Measurements from ENCODE around the gene GABRB1. TPM values are rescaled to one million over a fixed set of nuclear protein-coding genes. Genes with fewer than 3 reads are reported as not detected.

GABRB1 gene
- polyA plus RNA-seq, 3 donors: not detected

- Histone ChIP-seq H4K20me1 (ENCODE audit: insufficient read depth, low read length) (no peaks in the 10 kb centered on the region), H3K4me2 (replicated peaks; ENCODE audit: extremely low read depth, low read length, poor library complexity, severe bottlenecking) (no peak overlapping the region), H3K9ac (ENCODE audit: insufficient read depth, low read length, poor library complexity, severe bottlenecking) (no peak overlapping the region), H3K9me3 (replicated peaks in 1 of 2; ENCODE audit: control insufficient read depth in 1 of 2, insufficient read depth in 1 of 2, low read length in 2 of 2) (no peaks in the 10 kb centered on the region), H3K36me3 (replicated peaks in 1 of 2; ENCODE audit: control insufficient read depth in 1 of 2, insufficient read depth in 2 of 2, low read length in 2 of 2) (no peaks in the 10 kb centered on the region), H3K27me3 (ENCODE audit: control insufficient read depth in 2 of 2, insufficient read depth in 2 of 2, low read length in 2 of 2) (no peaks in the 10 kb centered on the region), H3K4me1 (ENCODE audit: control insufficient read depth in 1 of 2, insufficient read depth in 2 of 2, low read length in 2 of 2) (no peaks in the 10 kb centered on the region), H3K79me2 (ENCODE audit: insufficient read depth, low read length) (no peaks in the 10 kb centered on the region), H3K4me3 (replicated peaks in 1 of 3; ENCODE audit: low read depth in 2 of 3, low read length in 3 of 3) (no peak overlapping the region), H3K27ac (ENCODE audit: low read depth in 1 of 2, low read length in 2 of 2) (no peak overlapping the region), H2AFZ (ENCODE audit: insufficient read depth, low read depth, low read length, poor library complexity, severe bottlenecking) (no peak overlapping the region)
- no peaks in the 10 kb centered on the region for H3K36me3 Mint-ChIP-seq
- WGBS (ENCODE audit: insufficient coverage): 100% methylated on average over 2 of the region's 4 CpGs
- intact Hi-C loops (cut with micrococcal nuclease): no loop called here
- no peak overlapping the region for H3K27ac Mint-ChIP-seq
- TF ChIP-seq CTCF (IDR thresholded peaks at IDR 0.05): no peak
- peaks cover 1% of the 10 kb centered on the region for H3K4me1 Mint-ChIP-seq
- peaks cover 1 to 5% (median 2%) of the 10 kb centered on the region in 3 donors for H3K27me3 Mint-ChIP-seq (ENCODE audit: low read depth in 3 of 3)
- peaks cover 0 to 10% (median 4%) of the 10 kb centered on the region in 7 donors for H3K9me3 Mint-ChIP-seq
- no peak overlapping the region for H3K4me3 Mint-ChIP-seq
- DNase-seq: no peak
These were observed 103.8 kb downstream of the GABRB1 start for GRCh38 chr4:47135210-47135609.

- H3K36me3 Mint-ChIP-seq: no peaks in the 10 kb centered on the region
- H4K20me1 ChIP-seq (ENCODE audit: insufficient read depth, low read length): no peaks in the 10 kb centered on the region
- no peak overlapping the region for H3K4me2 ChIP-seq (replicated peaks; ENCODE audit: extremely low read depth, low read length, poor library complexity, severe bottlenecking)
- no peak overlapping the region for H3K4me3 Mint-ChIP-seq
- no peaks in the 10 kb centered on the region for H3K4me1 Mint-ChIP-seq
- WGBS (ENCODE audit: insufficient coverage): no CpG with 5 or more reads among the region's 3 CpGs
- H3K9me3 Mint-ChIP-seq: peaks cover 0 to 2% (median 0%) of the 10 kb centered on the region in 7 donors
- H3K4me1 ChIP-seq (ENCODE audit: control insufficient read depth in 1 of 2, insufficient read depth in 2 of 2, low read length in 2 of 2): no peaks in the 10 kb centered on the region
- H3K36me3 ChIP-seq (replicated peaks in 1 of 2; ENCODE audit: control insufficient read depth in 1 of 2, insufficient read depth in 2 of 2, low read length in 2 of 2): no peaks in the 10 kb centered on the region
- no peak overlapping the region for H3K27ac Mint-ChIP-seq
- DNase-seq: no peak
- no peak overlapping the region for H2AFZ ChIP-seq (ENCODE audit: insufficient read depth, low read depth, low read length, poor library complexity, severe bottlenecking)
- no peaks in the 10 kb centered on the region for H3K9me3 ChIP-seq (replicated peaks in 1 of 2; ENCODE audit: control insufficient read depth in 1 of 2, insufficient read depth in 1 of 2, low read length in 2 of 2)
- H3K27me3 Mint-ChIP-seq (ENCODE audit: low read depth in 3 of 3): peaks cover 8 to 25% (median 11%) of the 10 kb centered on the region in 3 donors
- TF ChIP-seq CTCF (IDR thresholded peaks at IDR 0.05): no peak
- intact Hi-C loops (cut with micrococcal nuclease): no loop called here
- no peak overlapping the region for H3K4me3 ChIP-seq (replicated peaks in 1 of 3; ENCODE audit: low read depth in 2 of 3, low read length in 3 of 3)
- H3K27ac ChIP-seq (ENCODE audit: low read depth in 1 of 2, low read length in 2 of 2): no peak overlapping the region
- no peaks in the 10 kb centered on the region for H3K79me2 ChIP-seq (ENCODE audit: insufficient read depth, low read length)
- H3K9ac ChIP-seq (ENCODE audit: insufficient read depth, low read length, poor library complexity, severe bottlenecking): no peak overlapping the region
- peaks cover 2 to 5% of the 10 kb centered on the region in 2 donors for H3K27me3 ChIP-seq (ENCODE audit: control insufficient read depth in 2 of 2, insufficient read depth in 2 of 2, low read length in 2 of 2)
These were observed 111.9 kb downstream of the GABRB1 start for GRCh38 chr4:47143261-47143660.
